MM.1S (cell line): ENCODE data around the gene PRKAG2.

Source experiments
- DNase-seq: peaks from one replicate; pipeline ENCODE4 v3.0.0-alpha.2; 2015
- H2AFZ ChIP-seq: fragments of 300-600 bp; sonication (generic); 2 replicates; pipeline ENCODE4 v1.6.0; 2016; ENCODE audit warnings: antibody characterized with exemption, low read length
- H3F3A ChIP-seq: fragments of 300-600 bp; sonication (generic); 2 replicates; pipeline ENCODE4 v1.6.1; 2016; ENCODE audit warnings: mild to moderate bottlenecking, antibody characterized with exemption, low read length, moderate library complexity, mixed read lengths; ENCODE audit not compliant: insufficient read depth
- H3K27ac ChIP-seq: fragments of 300-600 bp; sonication (generic); 2 replicates; pipeline ENCODE4 v1.5.1; 2016; ENCODE audit warnings: mild to moderate bottlenecking, low read length
- H3K27me3 ChIP-seq: fragments of 300-600 bp; sonication (generic); replicated peaks from 2 replicates; pipeline ENCODE4 v1.6.0; 2016; ENCODE audit warnings: low read length; ENCODE audit not compliant: insufficient read depth
- H3K36me3 ChIP-seq: fragments of 300-600 bp; sonication (generic); replicated peaks from 2 replicates; pipeline ENCODE4 v1.6.1; 2016; ENCODE audit warnings: mild to moderate bottlenecking, low read length, mixed read lengths; ENCODE audit not compliant: insufficient read depth
- H3K4me1 ChIP-seq: fragments of 300-600 bp; sonication (generic); 2 replicates; pipeline ENCODE4 v1.6.1; 2016; ENCODE audit warnings: low read length, mixed read lengths
- H3K4me2 ChIP-seq: fragments of 300-600 bp; sonication (generic); 2 replicates; pipeline ENCODE4 v1.6.0; 2016; ENCODE audit warnings: low read depth, low read length
- H3K4me3 ChIP-seq: fragments of 300-600 bp; sonication (generic); 2 replicates; pipeline ENCODE4 v1.5.1; 2016; ENCODE audit warnings: low read length, mixed read lengths
- H3K79me2 ChIP-seq: fragments of 300-600 bp; sonication (generic); 2 replicates; pipeline ENCODE4 v1.6.1; 2016; ENCODE audit warnings: mixed run types, low read length, mixed read lengths
- H3K9ac ChIP-seq: fragments of 300-600 bp; sonication (generic); 2 replicates; pipeline ENCODE4 v1.6.1; 2016; ENCODE audit warnings: low read length, mixed read lengths
- H3K9me2 ChIP-seq: fragments of 300-600 bp; sonication (generic); replicated peaks from 2 replicates; pipeline ENCODE4 v1.6.1; 2016; ENCODE audit warnings: mild to moderate bottlenecking, low read length, mixed read lengths; ENCODE audit not compliant: insufficient read depth
- H3K9me3 ChIP-seq: fragments of 300-600 bp; sonication (generic); replicated peaks from 2 replicates; pipeline ENCODE4 v1.6.1; 2016; ENCODE audit warnings: mild to moderate bottlenecking, low read length, mixed read lengths; ENCODE audit not compliant: insufficient read depth
- H4K20me1 ChIP-seq: fragments of 300-600 bp; sonication (generic); 2 replicates; pipeline ENCODE4 v1.6.1; 2016; ENCODE audit warnings: mild to moderate bottlenecking, low read length, moderate library complexity, mixed read lengths; ENCODE audit not compliant: insufficient read depth
- CTCF ChIP-seq: fragments of 300-600 bp; sonication (generic); IDR thresholded peaks from 2 replicates; pipeline ENCODE4 v1.5.1; 2016; ENCODE audit warnings: antibody characterized with exemption, low read length, mixed read lengths
- EZH2 ChIP-seq: fragments of 300-600 bp; sonication (generic); optimal IDR thresholded peaks from 2 replicates; pipeline ENCODE3; 2017; ENCODE audit warnings: low read depth, mild to moderate bottlenecking, antibody characterized with exemption, low read length, mixed read lengths
- EZH2phosphoT487 ChIP-seq: fragments of 300-600 bp; sonication (generic); IDR thresholded peaks from 2 replicates; pipeline ENCODE4 v1.6.1; 2018; ENCODE audit warnings: antibody characterized with exemption, low read length

The PRKAG2 gene

GRCh38 chr7:151566897-151567320 lies 310.0 kb downstream of the PRKAG2 start:
- Histone ChIP-seq H3F3A (no peaks in the 10 kb centered on the region), H3K79me2 (no peaks in the 10 kb centered on the region), H3K27me3 (no peaks in the 10 kb centered on the region), H3K9ac (no peak overlapping the region), H4K20me1 (no peaks in the 10 kb centered on the region), H3K4me3 (no peak overlapping the region), H3K4me1 (no peaks in the 10 kb centered on the region), H3K9me2 (no peaks in the 10 kb centered on the region), H3K4me2 (no peak overlapping the region), H3K27ac (no peak overlapping the region), H3K36me3 (no peaks in the 10 kb centered on the region), H3K9me3 (no peaks in the 10 kb centered on the region), H2AFZ (no peak overlapping the region)
- DNase-seq = no peak
- no peak for TF ChIP-seq CTCF
- no peak for TF ChIP-seq EZH2phosphoT487
- no peak for TF ChIP-seq EZH2

GRCh38 chr7:151565541-151565940 lies 311.4 kb downstream of the PRKAG2 start:
- H3K36me3 ChIP-seq = no peaks in the 10 kb centered on the region
- H3K9ac ChIP-seq = no peak overlapping the region
- no peaks in the 10 kb centered on the region for H3K4me1 ChIP-seq
- no peak overlapping the region for H3K4me2 ChIP-seq
- H2AFZ ChIP-seq = no peak overlapping the region
- TF ChIP-seq CTCF (no peak), EZH2phosphoT487 (no peak), EZH2 (no peak)
- no peak for DNase-seq
- no peaks in the 10 kb centered on the region for H3K79me2 ChIP-seq
- H3K9me3 ChIP-seq = no peaks in the 10 kb centered on the region
- no peak overlapping the region; the same call in 1 of the 2 replicates for H3K27ac ChIP-seq
- no peaks in the 10 kb centered on the region for H3F3A ChIP-seq
- no peaks in the 10 kb centered on the region for H4K20me1 ChIP-seq
- H3K27me3 ChIP-seq = no peaks in the 10 kb centered on the region
- no peak overlapping the region for H3K4me3 ChIP-seq
- H3K9me2 ChIP-seq = no peaks in the 10 kb centered on the region

- no peak for DNase-seq
- Histone ChIP-seq H3K4me1 (no peaks in the 10 kb centered on the region), H3K9me2 (no peaks in the 10 kb centered on the region), H3F3A (no peaks in the 10 kb centered on the region), H3K36me3 (no peaks in the 10 kb centered on the region; the same call in 1 of the 2 replicates), H2AFZ (no peak overlapping the region), H3K79me2 (no peaks in the 10 kb centered on the region), H3K4me2 (no peak overlapping the region), H3K9me3 (no peaks in the 10 kb centered on the region), H3K27me3 (no peaks in the 10 kb centered on the region), H4K20me1 (no peaks in the 10 kb centered on the region), H3K27ac (no peak overlapping the region), H3K4me3 (no peak overlapping the region), H3K9ac (no peak overlapping the region)
- TF ChIP-seq EZH2phosphoT487 = no peak
- TF ChIP-seq CTCF = no peak
- TF ChIP-seq EZH2 = no peak
These were observed 316.7 kb downstream of the PRKAG2 start for GRCh38 chr7:151560243-151560642.
